GM19467 (cell line): ENCODE results near the gene XKR7.
"Not testable (repeated sequence)": the region's sequence is repeated elsewhere in the genome, so short reads cannot be mapped to it uniquely, and the experiment has no call there.

ENCODE experiments used
- ATAC-seq: cut with Tn5 transposase; IDR thresholded peaks from one replicate; pipeline ENCODE4 v1.9.1; 2021; ENCODE audit warnings: mild to moderate bottlenecking, moderate library complexity; ENCODE audit not compliant: unreplicated experiment

The XKR7 gene

DNA sequence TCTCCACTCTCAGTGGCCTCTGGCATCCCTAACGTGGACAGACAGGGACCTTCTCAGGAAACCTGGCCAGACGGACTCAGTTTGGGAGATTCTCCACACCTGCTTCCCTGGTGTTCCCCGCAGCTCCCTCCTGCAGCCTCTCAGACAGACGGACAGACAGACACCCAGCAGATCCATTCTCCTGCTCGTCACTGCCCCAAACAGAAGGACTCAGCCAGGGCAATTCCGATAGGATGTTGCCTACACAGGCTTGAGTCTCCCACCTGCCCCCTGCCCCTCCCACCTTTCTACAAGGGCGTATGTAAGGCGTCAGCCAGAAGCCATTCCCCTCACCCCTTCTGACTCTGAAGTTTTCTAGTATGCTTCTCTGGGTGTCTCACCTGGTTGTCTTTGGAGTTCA lies 42.7 kb downstream of the XKR7 start:
- ATAC-seq: no peak

DNA sequence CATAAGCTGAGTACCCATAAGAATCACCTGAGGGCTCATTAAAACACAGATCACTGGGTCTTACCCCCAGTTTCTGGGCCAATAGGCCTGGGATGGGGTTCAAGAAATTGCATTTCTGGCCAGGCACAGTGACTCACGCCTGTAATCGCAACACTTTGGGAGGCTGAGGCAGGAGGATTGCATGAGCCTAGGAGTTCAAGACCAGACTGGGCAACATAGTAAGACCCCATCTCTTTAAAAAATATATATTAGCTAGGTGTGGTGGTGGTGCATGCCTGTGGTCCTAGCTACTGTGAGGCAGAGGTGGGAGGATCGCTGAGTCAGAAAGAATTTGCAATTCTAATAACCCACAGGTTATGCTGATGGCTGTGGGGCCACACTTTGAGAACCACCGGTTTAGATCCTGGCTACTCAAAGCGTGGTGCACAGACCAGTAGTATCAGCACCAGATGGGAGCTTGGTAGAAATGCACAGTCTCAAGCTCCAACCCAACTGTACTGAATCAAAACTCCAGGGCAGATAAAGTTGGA lies 44.3 kb downstream of the XKR7 start:
- no peak for ATAC-seq

DNA sequence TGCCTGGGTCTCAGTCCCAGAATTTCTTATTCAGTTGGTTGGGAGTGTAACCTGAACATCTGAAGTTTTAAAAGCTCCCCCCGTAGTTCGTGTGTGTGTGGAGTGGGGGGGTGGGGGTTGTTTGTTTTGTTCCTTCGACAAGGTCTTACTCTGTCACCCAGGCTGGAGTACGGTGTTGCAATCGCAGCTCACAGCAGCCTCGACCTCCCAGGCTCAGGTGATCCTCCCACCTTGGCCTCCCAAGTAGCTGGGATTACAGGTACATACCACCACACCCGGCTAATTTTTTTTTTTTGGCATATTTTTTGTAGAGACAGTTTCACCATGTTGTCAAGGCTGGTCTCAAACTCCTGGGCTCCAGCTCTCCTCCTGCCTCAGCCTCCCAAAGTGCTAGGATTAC lies 45.4 kb downstream of the XKR7 start:
- no peak for ATAC-seq

DNA sequence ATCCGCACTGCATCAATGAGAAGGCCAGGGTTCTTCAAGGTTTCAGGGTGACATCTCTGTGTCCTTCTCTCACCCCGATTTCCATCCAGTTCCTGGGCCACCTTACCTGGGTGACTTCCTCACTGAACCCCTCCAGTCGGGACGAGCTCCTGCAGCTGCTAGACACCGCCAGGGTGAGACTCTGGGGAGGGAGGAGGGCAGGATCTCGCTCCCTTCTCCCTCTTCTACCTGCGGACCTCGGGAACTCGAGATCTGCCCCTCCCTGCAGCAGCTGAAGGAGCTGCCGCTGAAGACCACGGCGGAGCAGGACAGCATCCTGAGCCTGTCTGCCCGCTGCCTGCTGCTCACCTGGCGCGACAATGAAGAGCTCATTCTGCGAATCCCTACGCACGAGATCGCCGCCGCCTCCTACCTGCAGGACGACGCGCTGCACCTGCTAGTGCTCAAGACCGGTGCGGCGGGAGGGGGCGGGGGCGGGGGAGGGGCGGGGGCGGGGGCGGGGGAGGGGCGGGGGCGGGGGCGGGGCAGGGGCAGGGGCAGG lies 49.8 kb downstream of the XKR7 start:
- no peak for ATAC-seq

DNA sequence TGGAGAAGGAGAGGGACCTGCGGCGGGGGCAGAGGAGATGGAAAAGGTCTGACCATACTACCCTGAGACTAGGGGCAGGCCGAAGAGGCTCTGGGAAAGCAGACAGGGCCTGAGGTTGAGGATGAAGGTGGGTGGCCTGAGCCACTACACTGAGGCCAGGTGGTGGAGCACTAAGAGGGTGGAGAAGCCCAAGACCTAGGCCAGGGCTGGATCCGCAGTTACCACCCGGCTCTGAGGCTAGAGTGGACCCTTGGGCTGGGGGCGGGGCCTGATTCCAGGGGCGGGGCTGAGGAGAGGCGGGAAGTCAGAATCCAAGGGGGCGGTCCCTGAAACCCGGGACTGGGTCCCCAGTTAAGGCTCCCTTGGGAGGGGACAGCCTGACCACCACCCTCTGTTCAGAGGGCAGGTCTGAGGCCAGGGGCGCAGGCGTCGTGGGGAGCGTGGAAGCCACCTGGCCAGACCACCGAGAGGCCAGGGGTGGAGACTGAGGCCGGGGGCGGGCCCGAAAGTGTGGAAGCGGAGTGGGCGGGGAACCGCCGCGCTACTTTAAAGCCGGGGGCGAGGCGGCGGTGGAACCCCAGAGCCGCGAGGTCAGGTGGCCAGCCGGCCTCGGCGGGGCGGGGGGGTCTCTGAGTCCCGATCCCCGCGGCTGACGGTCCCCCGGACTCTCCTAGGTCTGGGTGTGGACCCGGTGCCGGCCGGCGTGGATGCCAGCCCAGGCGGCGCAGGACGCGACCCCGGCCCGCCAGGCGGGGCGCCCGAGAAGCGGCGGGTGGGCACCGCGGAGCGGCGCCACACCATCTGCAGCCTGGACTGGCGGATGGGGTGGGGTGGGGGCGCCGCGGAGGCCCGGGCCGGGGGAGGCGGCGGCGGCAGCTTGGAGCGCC lies 50.6 kb downstream of the XKR7 start:
- no peak for ATAC-seq

GRCh38 chr20:32019156-32019510 lies 51.2 kb downstream of the XKR7 start:
- ATAC-seq: no peak

- ATAC-seq: no peak
Observed at GRCh38 chr20:32019563-32020463, 51.9 kb downstream of the XKR7 start.

DNA sequence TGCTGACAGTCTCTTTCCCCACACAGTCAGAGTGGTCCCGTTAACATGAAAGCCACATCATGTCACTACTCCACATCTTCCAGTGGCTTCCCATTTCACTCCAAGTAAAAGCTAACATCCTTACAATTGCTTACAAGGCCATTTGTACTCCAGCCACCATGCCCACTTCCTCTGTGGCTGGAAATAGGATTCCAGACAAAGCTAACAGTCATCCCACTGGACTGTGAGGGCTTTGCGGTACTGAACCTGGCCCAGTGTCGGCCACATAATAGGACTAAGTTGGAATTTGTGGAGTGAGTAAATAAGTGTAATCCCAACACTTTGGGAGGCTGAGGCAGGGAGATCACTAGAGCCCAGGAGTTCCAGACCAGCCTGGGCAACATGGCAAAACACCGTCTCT lies 53.1 kb downstream of the XKR7 start:
- ATAC-seq: no peak

DNA sequence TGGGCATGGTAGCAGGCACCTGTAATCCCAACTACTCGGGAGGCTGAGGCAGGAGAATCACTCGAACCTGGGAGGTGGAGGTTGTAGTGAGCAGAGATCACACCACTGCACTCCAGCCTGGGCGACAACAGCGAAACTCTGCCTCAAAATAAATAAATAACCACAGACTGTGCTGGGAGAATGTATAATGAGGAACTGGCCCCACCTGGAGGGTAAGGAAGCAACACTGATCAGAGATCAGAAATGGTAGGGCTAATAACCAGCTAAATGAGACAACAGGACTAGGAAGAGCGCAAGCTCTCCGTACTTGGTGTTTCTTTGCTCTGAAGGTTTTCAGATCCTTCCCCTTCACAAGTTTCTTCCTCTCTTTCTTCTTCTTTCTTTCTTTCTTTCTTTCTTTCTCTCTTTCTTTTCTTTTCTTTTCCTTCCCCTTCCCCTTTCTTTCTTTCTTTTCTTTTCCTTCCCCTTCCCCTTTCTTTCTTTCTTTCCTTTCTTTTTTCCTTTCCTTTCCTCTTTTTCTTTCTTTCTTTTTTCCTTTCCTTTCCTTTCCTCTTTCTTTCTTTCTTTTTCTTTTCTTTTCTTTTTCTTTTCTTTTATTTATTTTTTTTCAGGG lies 56.8 kb downstream of the XKR7 start:
- ATAC-seq: no peak

GRCh38 chr20:32027643-32028042 lies 59.7 kb downstream of the XKR7 start:
- ATAC-seq: no peak

GRCh38 chr20:32028647-32029372 lies 60.9 kb downstream of the XKR7 start:
- ATAC-seq: no peak

GRCh38 chr20:32029561-32029960 lies 61.6 kb downstream of the XKR7 start:
- ATAC-seq: no peak

GRCh38 chr20:32031007-32031958 lies 63.3 kb downstream of the XKR7 start:
- ATAC-seq: no peak

DNA sequence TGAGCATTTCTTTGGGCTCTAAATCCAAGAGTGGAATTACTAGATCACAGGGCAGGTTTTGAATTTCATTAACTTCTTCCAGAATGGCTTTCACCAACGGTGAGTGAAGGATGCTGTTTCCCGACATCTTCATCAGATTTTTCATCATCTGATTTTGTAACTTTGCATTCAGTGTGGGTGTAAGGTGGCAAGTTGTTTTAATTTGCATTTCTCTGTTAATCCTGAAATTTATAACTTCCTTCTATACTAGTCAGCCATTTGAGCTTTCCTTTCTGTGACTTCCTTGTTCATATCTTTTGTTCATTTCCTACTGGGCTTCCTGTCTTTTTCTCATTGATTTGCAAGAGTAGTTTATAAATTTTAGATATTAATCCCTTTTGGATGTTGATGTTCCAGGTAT lies 65.4 kb downstream of the XKR7 start:
- no peak for ATAC-seq

- not testable (repeated sequence) for ATAC-seq
Observed at GRCh38 chr20:32033721-32034120, 65.8 kb downstream of the XKR7 start.

- no peak for ATAC-seq
Observed at GRCh38 chr20:32034581-32035425, 66.9 kb downstream of the XKR7 start.

- no peak for ATAC-seq
Observed at GRCh38 chr20:32035426-32035779, 67.5 kb downstream of the XKR7 start.

GRCh38 chr20:32036252-32036651 lies 68.3 kb downstream of the XKR7 start:
- no peak for ATAC-seq
